ENCODE results near the gene SORBS2. TPM values are rescaled to one million over a fixed set of nuclear protein-coding genes. Genes with fewer than 3 reads are reported as not detected.

Gene SORBS2
- total and polyA plus RNA-seq, 2 of the 8 experiments (the other 6 are each of a cell fraction or from before 2014, with no cell fraction given) = 73.0 to 87.1 TPM

DNA sequence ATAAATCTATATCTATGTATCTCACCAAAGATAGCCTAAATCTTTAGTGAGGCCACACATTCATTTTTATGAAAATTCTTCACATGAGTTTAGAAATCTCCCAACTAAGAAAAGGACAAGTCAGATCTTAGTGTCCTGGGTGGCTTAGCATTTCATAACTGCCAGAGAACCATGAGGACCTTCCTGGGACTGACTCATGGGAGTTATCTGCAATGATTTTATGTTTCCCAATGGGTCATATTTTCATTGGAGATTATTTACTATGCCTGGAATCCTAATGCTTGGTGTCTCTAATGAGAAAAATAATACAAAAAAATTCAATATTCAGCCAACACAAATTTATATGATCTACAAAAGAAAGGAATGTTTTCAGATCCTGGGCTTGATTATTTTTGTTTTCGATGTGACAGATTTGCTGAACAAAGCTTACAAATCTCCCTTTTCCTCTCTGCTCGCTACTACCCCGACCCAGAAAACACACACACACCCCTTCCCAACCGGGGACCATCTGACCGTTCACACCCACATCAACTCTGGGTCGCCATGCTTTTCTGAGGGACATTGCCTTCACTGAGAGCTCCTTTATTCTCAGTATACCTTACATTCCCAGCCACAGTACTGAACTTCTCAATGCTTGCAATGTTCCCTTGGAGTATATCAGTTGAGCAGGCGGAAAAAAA lies 40.1 kb downstream of the SORBS2 start (continued):
- TF ChIP-seq EP300 (IDR thresholded peaks at IDR 0.05; ENCODE audit: borderline replicate concordance in 1 of 2, low read depth in 2 of 2, low read length in 2 of 2) = no peak
- TF ChIP-seq EZH2 (IDR thresholded peaks at IDR 0.05; ENCODE audit: low read depth, low read length, severe bottlenecking) = no peak
- TF ChIP-seq ZNF274 (IDR thresholded peaks at IDR 0.05; ENCODE audit: borderline replicate concordance, extremely low read depth, low read length) = no peak
- no peak for TF ChIP-seq RAD21 (IDR thresholded peaks at IDR 0.05 in 1 of 2, conservative IDR thresholded peaks at IDR 0.05 in 1 of 2; ENCODE audit: low read depth in 2 of 2, low read length in 2 of 2)
- TF ChIP-seq CBX8 (IDR thresholded peaks at IDR 0.05; ENCODE audit: borderline replicate concordance, low read depth, low read length) = no peak
- no peak for TF ChIP-seq POLR2AphosphoS5 (IDR thresholded peaks at IDR 0.05; ENCODE audit: low read depth, low read length)
- TF ChIP-seq SIX5 (IDR thresholded peaks at IDR 0.05; ENCODE audit: low read depth, low read length) = no peak
